OCI-LY1 (cell line): Measurements from ENCODE around the gene ATP1B1.

Experiments
- H2AFZ ChIP-seq: fragments of 200-600 bp; sonication (generic), shearing (Covaris generic); 2 replicates; pipeline ENCODE4 v1.6.0; 2014; ENCODE audit warnings: antibody characterized with exemption, mild to moderate bottlenecking, low read length
- H3F3A ChIP-seq: fragments of 200-600 bp; sonication (generic), shearing (Covaris generic); 2 replicates; pipeline ENCODE4 v1.6.0; 2014; ENCODE audit warnings: mild to moderate bottlenecking, antibody characterized with exemption, low read length, moderate library complexity; ENCODE audit not compliant: insufficient read depth
- H3K27ac ChIP-seq: fragments of 200-600 bp; sonication (generic); 2 replicates; pipeline ENCODE4 v1.5.1; 2014; ENCODE audit warnings: low read length, mixed run types, mild to moderate bottlenecking, low read depth; ENCODE audit not compliant: poor library complexity, severe bottlenecking
- H3K27me3 ChIP-seq: fragments of 200-600 bp; sonication (generic); 2 replicates; pipeline ENCODE4 v1.6.0; 2014; ENCODE audit warnings: antibody characterized with exemption, mild to moderate bottlenecking, low read length, moderate library complexity; ENCODE audit not compliant: insufficient read depth
- H3K36me3 ChIP-seq: fragments of 200-600 bp; sonication (generic); 2 replicates; pipeline ENCODE4 v1.6.1; 2014; ENCODE audit warnings: mild to moderate bottlenecking, antibody characterized with exemption, low read length, moderate library complexity, mixed read lengths; ENCODE audit not compliant: insufficient read depth
- H3K4me1 ChIP-seq: fragments of 200-600 bp; sonication (generic); 2 replicates; pipeline ENCODE4 v1.5.1; 2014; ENCODE audit warnings: mild to moderate bottlenecking, low read length, moderate library complexity; ENCODE audit not compliant: insufficient read depth, severe bottlenecking
- H3K4me2 ChIP-seq: fragments of 200-600 bp; sonication (generic), shearing (Covaris generic); 2 replicates; pipeline ENCODE4 v1.6.1; 2014; ENCODE audit warnings: low read length
- H3K4me3 ChIP-seq: fragments of 200-600 bp; sonication (generic); 2 replicates; pipeline ENCODE4 v1.5.1; 2014; ENCODE audit warnings: low read length, low read depth, mild to moderate bottlenecking, mixed read lengths; ENCODE audit not compliant: poor library complexity, severe bottlenecking
- H3K79me2 ChIP-seq: fragments of 200-600 bp; shearing (Covaris generic); 2 replicates; pipeline ENCODE4 v1.6.1; 2016; ENCODE audit warnings: mixed run types, low read length, mixed read lengths; ENCODE audit not compliant: insufficient read depth
- H3K9ac ChIP-seq: fragments of 200-600 bp; sonication (generic), shearing (Covaris generic); 2 replicates; pipeline ENCODE4 v1.6.1; 2014; ENCODE audit warnings: mild to moderate bottlenecking, low read length, mixed read lengths
- H3K9me2 ChIP-seq: fragments of 200-600 bp; sonication (generic), shearing (Covaris generic); 2 replicates; pipeline ENCODE4 v1.6.1; 2014; ENCODE audit warnings: low read depth, mild to moderate bottlenecking, low read length, mixed read lengths
- H3K9me3 ChIP-seq: fragments of 200-600 bp; shearing (Covaris generic); 2 replicates; pipeline ENCODE4 v1.6.1; 2014; ENCODE audit warnings: low read length, mixed read lengths
- H4K20me1 ChIP-seq: fragments of 200-600 bp; sonication (generic), shearing (Covaris generic); 2 replicates; pipeline ENCODE4 v1.6.0; 2016; ENCODE audit warnings: mild to moderate bottlenecking, low read length; ENCODE audit not compliant: insufficient read depth
- EZH2 ChIP-seq: fragments of 200-600 bp; sonication (generic), shearing (Covaris generic); IDR thresholded peaks from 2 replicates; pipeline ENCODE4 v1.8.0; 2017; ENCODE audit warnings: borderline replicate concordance, mixed run types, mild to moderate bottlenecking, antibody characterized with exemption, low read length, moderate library complexity, mixed read lengths
- TF ChIP-seq, protein P1 (sequence below): fragments of 200-600 bp; sonication (generic), shearing (Covaris generic); IDR thresholded peaks from 2 replicates; pipeline ENCODE4 v1.5.1; 2017; ENCODE audit warnings: mild to moderate bottlenecking, antibody characterized with exemption, low read length, moderate library complexity, mixed read lengths

ATP1B1 gene

GRCh38 chr1:169143984-169144383, 37.5 kb downstream of the ATP1B1 start:
- no peak overlapping the region for H3K27ac ChIP-seq
- no peaks in the 10 kb centered on the region for H3K27me3 ChIP-seq
- no peaks in the 10 kb centered on the region for H3F3A ChIP-seq
- H3K4me1 ChIP-seq, result no peaks in the 10 kb centered on the region
- no peaks in the 10 kb centered on the region for H3K9me3 ChIP-seq
- no peaks in the 10 kb centered on the region for H3K36me3 ChIP-seq
- H2AFZ ChIP-seq, result no peak overlapping the region
- H3K79me2 ChIP-seq, result no peaks in the 10 kb centered on the region
- H3K4me2 ChIP-seq, result no peak overlapping the region
- H3K4me3 ChIP-seq, result no peak overlapping the region
- no peaks in the 10 kb centered on the region for H3K9me2 ChIP-seq
- H4K20me1 ChIP-seq, result no peaks in the 10 kb centered on the region
- TF ChIP-seq, protein P1, sequence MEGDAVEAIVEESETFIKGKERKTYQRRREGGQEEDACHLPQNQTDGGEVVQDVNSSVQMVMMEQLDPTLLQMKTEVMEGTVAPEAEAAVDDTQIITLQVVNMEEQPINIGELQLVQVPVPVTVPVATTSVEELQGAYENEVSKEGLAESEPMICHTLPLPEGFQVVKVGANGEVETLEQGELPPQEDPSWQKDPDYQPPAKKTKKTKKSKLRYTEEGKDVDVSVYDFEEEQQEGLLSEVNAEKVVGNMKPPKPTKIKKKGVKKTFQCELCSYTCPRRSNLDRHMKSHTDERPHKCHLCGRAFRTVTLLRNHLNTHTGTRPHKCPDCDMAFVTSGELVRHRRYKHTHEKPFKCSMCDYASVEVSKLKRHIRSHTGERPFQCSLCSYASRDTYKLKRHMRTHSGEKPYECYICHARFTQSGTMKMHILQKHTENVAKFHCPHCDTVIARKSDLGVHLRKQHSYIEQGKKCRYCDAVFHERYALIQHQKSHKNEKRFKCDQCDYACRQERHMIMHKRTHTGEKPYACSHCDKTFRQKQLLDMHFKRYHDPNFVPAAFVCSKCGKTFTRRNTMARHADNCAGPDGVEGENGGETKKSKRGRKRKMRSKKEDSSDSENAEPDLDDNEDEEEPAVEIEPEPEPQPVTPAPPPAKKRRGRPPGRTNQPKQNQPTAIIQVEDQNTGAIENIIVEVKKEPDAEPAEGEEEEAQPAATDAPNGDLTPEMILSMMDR, result no peak
- no peak for TF ChIP-seq EZH2
- H3K9ac ChIP-seq, result no peak overlapping the region

- H3K36me3 ChIP-seq, result no peaks in the 10 kb centered on the region
- no peak for TF ChIP-seq EZH2
- TF ChIP-seq, protein P1, result no peak
- H3K4me3 ChIP-seq, result no peak overlapping the region
- H2AFZ ChIP-seq, result no peak overlapping the region
- H3K27ac ChIP-seq, result no peak overlapping the region
- no peak overlapping the region for H3K9ac ChIP-seq
- no peaks in the 10 kb centered on the region for H3K79me2 ChIP-seq
- H3K9me3 ChIP-seq, result no peaks in the 10 kb centered on the region
- H3K9me2 ChIP-seq, result no peaks in the 10 kb centered on the region
- H3K4me2 ChIP-seq, result no peak overlapping the region
- no peaks in the 10 kb centered on the region for H3K27me3 ChIP-seq
- H3K4me1 ChIP-seq, result no peaks in the 10 kb centered on the region
- no peaks in the 10 kb centered on the region for H3F3A ChIP-seq
- H4K20me1 ChIP-seq, result no peaks in the 10 kb centered on the region
Observed at GRCh38 chr1:169144941-169145626, 38.6 kb downstream of the ATP1B1 start.

- no peak overlapping the region for H3K27ac ChIP-seq
- no peaks in the 10 kb centered on the region for H3F3A ChIP-seq
- no peak overlapping the region for H2AFZ ChIP-seq
- H3K9me3 ChIP-seq, result no peaks in the 10 kb centered on the region
- H3K4me3 ChIP-seq, result no peak overlapping the region
- no peaks in the 10 kb centered on the region for H3K79me2 ChIP-seq
- H3K9ac ChIP-seq, result no peak overlapping the region
- TF ChIP-seq, protein P1, result no peak
- no peak for TF ChIP-seq EZH2
- H3K4me1 ChIP-seq, result no peaks in the 10 kb centered on the region
- H3K4me2 ChIP-seq, result no peak overlapping the region
- no peaks in the 10 kb centered on the region for H3K27me3 ChIP-seq
- no peaks in the 10 kb centered on the region for H3K9me2 ChIP-seq
- H3K36me3 ChIP-seq, result no peaks in the 10 kb centered on the region
- no peaks in the 10 kb centered on the region for H4K20me1 ChIP-seq
Observed at GRCh38 chr1:169146576-169147214, 40.2 kb downstream of the ATP1B1 start.
